BJ (cell line): ENCODE results near the gene CST4. TPM values are rescaled to one million over a fixed set of nuclear protein-coding genes. Genes with fewer than 3 reads are reported as not detected.
"Not testable (repeated sequence)": the region's sequence is repeated elsewhere in the genome, so short reads cannot be mapped to it uniquely, and the experiment has no call there.

ENCODE experiments used
- CTCF ChIA-PET: fragments of 350-600 bp; formaldehyde crosslinking; extraction: SDS; loops from one replicate; lab custom pipeline; 2021; ENCODE audit warnings: antibody characterized with exemption, inconsistent platforms; lab: Yijun Ruan, JAX
- POLR2A ChIA-PET: fragments of 300-600 bp; sonication (Branson Sonifier 250); formaldehyde crosslinking; extraction: SDS; loops from one replicate; lab custom pipeline; 2021; ENCODE audit warnings: antibody characterized with exemption; lab: Charles Lee
- DNase-seq: peaks from one replicate; pipeline ENCODE4 v3.0.0-alpha.2; 2011; ENCODE audit warnings: low read depth
- H3K27me3 ChIP-seq: 2 replicates; pipeline ENCODE4 v1.6.0; 2011; ENCODE audit warnings: low read length; ENCODE audit not compliant: control insufficient read depth, insufficient read depth
- H3K36me3 ChIP-seq: 2 replicates; pipeline ENCODE4 v1.5.1; 2011; ENCODE audit warnings: low read length; ENCODE audit not compliant: control insufficient read depth, insufficient read depth
- H3K4me3 ChIP-seq: 2 replicates; pipeline ENCODE4 v1.5.1; 2011; ENCODE audit warnings: low read depth, mild to moderate bottlenecking, control low read depth, low read length
- CTCF ChIP-seq: IDR thresholded peaks from 2 replicates; pipeline ENCODE4 v1.5.1; 2011; ENCODE audit warnings: low read depth, mild to moderate bottlenecking, control low read depth, inconsistent platforms, low read length, moderate library complexity; ENCODE audit not compliant: insufficient read depth
- polyA plus RNA-seq: library from polyadenylated mRNA; depleted of rRNA; stranded (reverse); fragments of >200 nt; gene quantifications from 2 replicates; pipeline ENCODE4 v1.2.3, GENCODE V29; 2011

The CST4 gene
- polyA plus RNA-seq, 1 experiment = not detected

- H3K4me3 ChIP-seq = no peak overlapping the region
- POLR2A ChIA-PET = no interaction called here
- TF ChIP-seq CTCF = no peak
- H3K27me3 ChIP-seq = peaks cover 2% of the 10 kb centered on the region
- no peak for DNase-seq
- CTCF ChIA-PET = no interaction called here
- H3K36me3 ChIP-seq = no peaks in the 10 kb centered on the region
These were observed 12.1 kb upstream of the CST4 start for GRCh38 chr20:23700931-23701330.

GRCh38 chr20:23697947-23698346 lies 9.1 kb upstream of the CST4 start:
- no peak for TF ChIP-seq CTCF
- Histone ChIP-seq H3K36me3 (no peaks in the 10 kb centered on the region), H3K4me3 (no peak overlapping the region), H3K27me3 (peaks cover 2% of the 10 kb centered on the region)
- POLR2A ChIA-PET = no interaction called here
- CTCF ChIA-PET = interaction anchor here (1.2 kb wide), 1 partner anchor 28 kb away, joined by 3 read pairs; no protein-coding TSS in a partner anchor
- DNase-seq = no peak

GRCh38 chr20:23695068-23695395 lies 6.2 kb upstream of the CST4 start:
- H3K4me3 ChIP-seq, CTCF ChIA-PET, H3K36me3 ChIP-seq, H3K27me3 ChIP-seq, POLR2A ChIA-PET, DNase-seq: not testable (repeated sequence)

- H3K4me3 ChIP-seq, POLR2A ChIA-PET, DNase-seq, CTCF ChIA-PET, H3K36me3 ChIP-seq, H3K27me3 ChIP-seq: not testable (repeated sequence)
These were observed 5.6 kb upstream of the CST4 start for GRCh38 chr20:23694178-23695067.

- POLR2A ChIA-PET, H3K36me3 ChIP-seq, DNase-seq, H3K27me3 ChIP-seq, H3K4me3 ChIP-seq: not testable (repeated sequence)
- CTCF ChIA-PET = interaction anchor here (0.7 kb wide), 1 partner anchor 323 kb away, joined by 3 read pairs; no protein-coding TSS in a partner anchor
These were observed 4.1 kb upstream of the CST4 start for GRCh38 chr20:23692725-23693619.

GRCh38 chr20:23691675-23692074 lies 2.8 kb upstream of the CST4 start:
- ChIA-PET CTCF (interaction anchor here (1.4 kb wide), 1 partner anchor 23 kb away, joined by 3 read pairs; no protein-coding TSS in a partner anchor), POLR2A (no interaction called here)
- no peak for TF ChIP-seq CTCF
- Histone ChIP-seq H3K4me3 (no peak overlapping the region), H3K36me3 (no peaks in the 10 kb centered on the region), H3K27me3 (no peaks in the 10 kb centered on the region)
- DNase-seq = no peak
